K562 (cell line): ENCODE measurements around the gene HOXB6. TPM values are rescaled to one million over a fixed set of nuclear protein-coding genes. Genes with fewer than 3 reads are reported as not detected.

Experiments used
- BACH1 ChIP-seq: fragments of 200-800 bp; sonication (Bioruptor generic); IDR thresholded peaks from 2 replicates; pipeline ENCODE4 v1.6.1; 2016; ENCODE audit warnings: missing genetic modification characterization, missing compliant biosample characterization
- DPF2 ChIP-seq: fragments of 450-650 bp; IDR thresholded peaks from 2 replicates; pipeline ENCODE4 v1.6.1; 2016
- MEF2D ChIP-seq: conservative IDR thresholded peaks from 2 replicates; pipeline ENCODE4 v1.6.1; 2016; ENCODE audit warnings: low read depth, missing genetic modification characterization, missing compliant biosample characterization
- NR2C2 ChIP-seq, 2 experiments: fragments of 200-800 bp in 1 of 2; sonication (Bioruptor generic) in 1 of 2; sonication (generic) in 1 of 2; formaldehyde crosslinking in 1 of 2; IDR thresholded peaks; 2 replicates each; pipeline versions ENCODE4 v1.6.1 to v1.8.0; 2016 to 2022; ENCODE audit warnings: mild to moderate bottlenecking in 1 of 2, missing compliant biosample characterization in 1 of 2, missing genetic modification characterization in 1 of 2, missing genetic modification reagents in 1 of 2
- NRF1 ChIP-seq, 2 experiments: fragments of 450-650 bp; IDR thresholded peaks in 1 of 2; conservative IDR thresholded peaks in 1 of 2; 2 replicates each; pipeline ENCODE4 v1.6.1; 2014; ENCODE audit warnings: mild to moderate bottlenecking in 2 of 2
- PCBP1 ChIP-seq: fragments of 200-400 bp; formaldehyde crosslinking; IDR thresholded peaks from 2 replicates; pipeline ENCODE4 v1.6.1; 2018; ENCODE audit warnings: mild to moderate bottlenecking, low read depth, low read length; ENCODE audit not compliant: poor library complexity, severe bottlenecking
- RFX1 ChIP-seq: fragments of 450-650 bp; IDR thresholded peaks from 2 replicates; pipeline ENCODE4 v1.6.1; 2016; ENCODE audit warnings: mild to moderate bottlenecking, moderate library complexity
- ZNF277 ChIP-seq: fragments of 250-450 bp; sonication (Bioruptor Pico); IDR thresholded peaks from 2 replicates; pipeline ENCODE4 v1.8.0; 2022; ENCODE audit warnings: inconsistent platforms, mild to moderate bottlenecking, moderate library complexity, borderline replicate concordance
- ZNF41 ChIP-seq: fragments of 250-450 bp; sonication (Bioruptor Pico); conservative IDR thresholded peaks from 2 replicates; pipeline ENCODE4 v1.4.0; 2020; ENCODE audit warnings: mild to moderate bottlenecking
- ZNF436 ChIP-seq: fragments of 250-450, 450-650 bp; sonication (Bioruptor Pico); formaldehyde crosslinking; IDR thresholded peaks from 2 replicates; pipeline ENCODE4 v1.7.0; 2020; ENCODE audit warnings: mild to moderate bottlenecking
- ZNF639 ChIP-seq, 2 experiments: fragments of 200-800 bp in 1 of 2; sonication (Bioruptor generic) in 1 of 2; sonication (generic) in 1 of 2; formaldehyde crosslinking in 1 of 2; IDR thresholded peaks in 1 of 2; conservative IDR thresholded peaks in 1 of 2; 2 replicates each; pipeline versions ENCODE4 v1.5.0 to v1.6.1; 2016 to 2020; ENCODE audit warnings: missing compliant biosample characterization in 1 of 2, missing genetic modification characterization in 1 of 2, missing genetic modification reagents in 1 of 2
- ZNF707 ChIP-seq: fragments of 250-450 bp; sonication (Bioruptor Pico); conservative IDR thresholded peaks from 2 replicates; pipeline ENCODE4 v1.8.0; 2022; ENCODE audit warnings: inconsistent platforms, mild to moderate bottlenecking, moderate library complexity
- ZNF740 ChIP-seq, 3 experiments: fragments of 200-800 bp in 1 of 3; sonication (Bioruptor generic) in 1 of 3; sonication (generic) in 1 of 3; formaldehyde crosslinking in 1 of 3; IDR thresholded peaks; 2 replicates each; pipeline versions ENCODE4 v1.6.1 to v1.8.0; 2016 to 2022; ENCODE audit warnings: mild to moderate bottlenecking in 2 of 3, missing compliant biosample characterization in 2 of 3, missing genetic modification characterization in 2 of 3, missing genetic modification reagents in 1 of 3
- polyA plus RNA-seq, 8 experiments: library from polyadenylated mRNA; depleted of rRNA in 4 of 8; stranded (reverse) in 5 of 8; unstranded in 3 of 8; fragments of >200 nt; fragmentation: Nextera tagmentation in 2 of 8; fragmentation: Illumina TruSeq in 1 of 8; extraction: Ambion mirVana in 2 of 8; extraction: Trizol in 1 of 8; gene quantifications; 2 replicates each; pipeline versions ENCODE4 v1.2.1 to v1.2.3, GENCODE V29; 2011 to 2014; ENCODE audit warnings: inconsistent platforms in 1 of 8, missing spikeins in 1 of 8
- total RNA-seq, 7 experiments: library from RNA; depleted of rRNA in 6 of 7; stranded (reverse); fragments of >200 nt in 6 of 7; fragmentation: Illumina TruSeq in 2 of 7; extraction: Trizol in 2 of 7; gene quantifications; 2 replicates each; pipeline versions ENCODE4 v1.2.1 to v1.2.3, GENCODE V29; 2011 to 2021; ENCODE audit warnings: low replicate concordance in 1 of 7
- TF ChIP-seq, protein P1 (sequence below): sonication (generic); formaldehyde crosslinking; IDR thresholded peaks from 2 replicates; pipeline ENCODE4 v1.8.1; 2023; ENCODE audit warnings: mild to moderate bottlenecking, missing genetic modification reagents
- TF ChIP-seq, protein P2 (sequence below): fragments of 450-650 bp; IDR thresholded peaks from 2 replicates; pipeline ENCODE4 v1.6.1; 2017; ENCODE audit warnings: antibody characterized with exemption
- TF ChIP-seq, protein P3 (sequence below): fragments of 450-650 bp; formaldehyde crosslinking; IDR thresholded peaks from 2 replicates; pipeline ENCODE4 v1.4.0; 2022; ENCODE audit warnings: missing genetic modification characterization

HOXB6 gene
- total and polyA plus RNA-seq, 9 of the 15 experiments (the other 6 are each of a cell fraction or from before 2014, with no cell fraction given): 1.2 to 14.8 (median 4.9) TPM

- TF ChIP-seq ZNF740 (CRISPR knock-in tag; IDR thresholded peaks at IDR 0.05): no peak
- no peak for TF ChIP-seq ZNF740 (tag; IDR thresholded peaks at IDR 0.05)
- TF ChIP-seq, protein P1, sequence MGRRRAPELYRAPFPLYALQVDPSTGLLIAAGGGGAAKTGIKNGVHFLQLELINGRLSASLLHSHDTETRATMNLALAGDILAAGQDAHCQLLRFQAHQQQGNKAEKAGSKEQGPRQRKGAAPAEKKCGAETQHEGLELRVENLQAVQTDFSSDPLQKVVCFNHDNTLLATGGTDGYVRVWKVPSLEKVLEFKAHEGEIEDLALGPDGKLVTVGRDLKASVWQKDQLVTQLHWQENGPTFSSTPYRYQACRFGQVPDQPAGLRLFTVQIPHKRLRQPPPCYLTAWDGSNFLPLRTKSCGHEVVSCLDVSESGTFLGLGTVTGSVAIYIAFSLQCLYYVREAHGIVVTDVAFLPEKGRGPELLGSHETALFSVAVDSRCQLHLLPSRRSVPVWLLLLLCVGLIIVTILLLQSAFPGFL (CRISPR knock-in tag): no peak
- TF ChIP-seq, protein P2, sequence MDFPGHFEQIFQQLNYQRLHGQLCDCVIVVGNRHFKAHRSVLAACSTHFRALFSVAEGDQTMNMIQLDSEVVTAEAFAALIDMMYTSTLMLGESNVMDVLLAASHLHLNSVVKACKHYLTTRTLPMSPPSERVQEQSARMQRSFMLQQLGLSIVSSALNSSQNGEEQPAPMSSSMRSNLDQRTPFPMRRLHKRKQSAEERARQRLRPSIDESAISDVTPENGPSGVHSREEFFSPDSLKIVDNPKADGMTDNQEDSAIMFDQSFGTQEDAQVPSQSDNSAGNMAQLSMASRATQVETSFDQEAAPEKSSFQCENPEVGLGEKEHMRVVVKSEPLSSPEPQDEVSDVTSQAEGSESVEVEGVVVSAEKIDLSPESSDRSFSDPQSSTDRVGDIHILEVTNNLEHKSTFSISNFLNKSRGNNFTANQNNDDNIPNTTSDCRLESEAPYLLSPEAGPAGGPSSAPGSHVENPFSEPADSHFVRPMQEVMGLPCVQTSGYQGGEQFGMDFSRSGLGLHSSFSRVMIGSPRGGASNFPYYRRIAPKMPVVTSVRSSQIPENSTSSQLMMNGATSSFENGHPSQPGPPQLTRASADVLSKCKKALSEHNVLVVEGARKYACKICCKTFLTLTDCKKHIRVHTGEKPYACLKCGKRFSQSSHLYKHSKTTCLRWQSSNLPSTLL: no peak
- TF ChIP-seq ZNF277 (CRISPR knock-in tag): no peak
- no peak for TF ChIP-seq MEF2D (tag)
- TF ChIP-seq BACH1 (tag): peak; percentile 66; the same call in 1 of the 2 replicates
- no peak for TF ChIP-seq NR2C2 (CRISPR knock-in tag; IDR thresholded peaks at IDR 0.05)
- TF ChIP-seq NR2C2 (tag; IDR thresholded peaks at IDR 0.05): peak; percentile 47
- no peak for TF ChIP-seq RFX1
- no peak for TF ChIP-seq ZNF707 (CRISPR knock-in tag)
- no peak for TF ChIP-seq PCBP1
- TF ChIP-seq, protein P3, sequence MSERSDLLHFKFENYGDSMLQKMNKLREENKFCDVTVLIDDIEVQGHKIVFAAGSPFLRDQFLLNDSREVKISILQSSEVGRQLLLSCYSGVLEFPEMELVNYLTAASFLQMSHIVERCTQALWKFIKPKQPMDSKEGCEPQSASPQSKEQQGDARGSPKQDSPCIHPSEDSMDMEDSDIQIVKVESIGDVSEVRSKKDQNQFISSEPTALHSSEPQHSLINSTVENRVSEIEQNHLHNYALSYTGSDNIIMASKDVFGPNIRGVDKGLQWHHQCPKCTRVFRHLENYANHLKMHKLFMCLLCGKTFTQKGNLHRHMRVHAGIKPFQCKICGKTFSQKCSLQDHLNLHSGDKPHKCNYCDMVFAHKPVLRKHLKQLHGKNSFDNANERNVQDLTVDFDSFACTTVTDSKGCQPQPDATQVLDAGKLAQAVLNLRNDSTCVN (CRISPR knock-in tag): no peak
- TF ChIP-seq ZNF436 (CRISPR knock-in tag): no peak
- 0 out of 2 replicates have a peak, but pooled peaks have one; percentile 12 for TF ChIP-seq DPF2
- 0 out of 4 replicates have a peak, but pooled peaks of 1 of the 2 experiments have one; percentile 34 for TF ChIP-seq ZNF639 (CRISPR knock-in tag; conservative IDR thresholded peaks at IDR 0.05 in 1 of 2, IDR thresholded peaks at IDR 0.05 in 1 of 2)
- peak; percentile 3 to 51; a peak in 3 of 4 replicates for TF ChIP-seq NRF1 (conservative IDR thresholded peaks at IDR 0.05 in 1 of 2, IDR thresholded peaks at IDR 0.05 in 1 of 2)
- TF ChIP-seq ZNF41 (CRISPR knock-in tag): no peak
Observed at GRCh38 chr17:48582750-48583069, 22.1 kb downstream of the HOXB6 start (continued).
